Measurements from ENCODE around the gene CHAF1B. TPM values are rescaled to one million over a fixed set of nuclear protein-coding genes. Genes with fewer than 3 reads are reported as not detected.

The CHAF1B gene
- 11.0 to 12.4 TPM (median 11.7 TPM) in 5 replicates for total RNA-seq (2022; extraction: Qiagen RNA extraction)

GRCh38 chr21:36385233-36386030 lies at the start of gene CHAF1B:
TSS of gene CHAF1B (plus strand) at chr21:36385392. CDS start at chr21:36386137, 745 bp downstream.

Other genes starting within 250 kb of the CHAF1B start
- gene DOP1B, start 228.6 kb upstream of the CHAF1B start, total RNA-seq (2022; extraction: Qiagen RNA extraction): 3.1 to 5.1 TPM (median 3.5 TPM) in 5 replicates
- gene MORC3, start 65.2 kb upstream of the CHAF1B start, total RNA-seq (2022; extraction: Qiagen RNA extraction): 5.8 to 7.4 TPM (median 6.4 TPM) in 5 replicates
- gene CLDN14, start 94.7 kb downstream of the CHAF1B start, total RNA-seq (2022; extraction: Qiagen RNA extraction): not detected in 5 replicates